Coronary artery (tissue), 2 donors: ENCODE data around the gene GFRA1.

Experiments used
- DNase-seq: peaks from one replicate; pipeline ENCODE4 v3.0.0-alpha.2; 2017; ENCODE audit warnings: low spot score
- H3K27ac ChIP-seq, 2 donors: fragments of 200-600 bp; sonication (generic); one replicate each; pipeline ENCODE4 v1.5.1; 2016 to 2019
- H3K4me3 ChIP-seq: fragments of 200-600 bp; sonication (generic); 2 replicates; pipeline ENCODE4 v1.5.1; 2016; ENCODE audit warnings: mild to moderate bottlenecking, moderate library complexity
- CTCF ChIP-seq: fragments of 200-600 bp; sonication (generic); IDR thresholded peaks from one replicate; pipeline ENCODE4 v1.5.1; 2019; ENCODE audit warnings: antibody characterized with exemption

GFRA1 gene

GRCh38 chr10:116306847-116307246, 33.8 kb upstream of the GFRA1 start:
- Histone ChIP-seq H3K4me3 (no peak overlapping the region), H3K27ac (no peak overlapping the region)
- TF ChIP-seq CTCF: no peak
- no peak for DNase-seq

DNA sequence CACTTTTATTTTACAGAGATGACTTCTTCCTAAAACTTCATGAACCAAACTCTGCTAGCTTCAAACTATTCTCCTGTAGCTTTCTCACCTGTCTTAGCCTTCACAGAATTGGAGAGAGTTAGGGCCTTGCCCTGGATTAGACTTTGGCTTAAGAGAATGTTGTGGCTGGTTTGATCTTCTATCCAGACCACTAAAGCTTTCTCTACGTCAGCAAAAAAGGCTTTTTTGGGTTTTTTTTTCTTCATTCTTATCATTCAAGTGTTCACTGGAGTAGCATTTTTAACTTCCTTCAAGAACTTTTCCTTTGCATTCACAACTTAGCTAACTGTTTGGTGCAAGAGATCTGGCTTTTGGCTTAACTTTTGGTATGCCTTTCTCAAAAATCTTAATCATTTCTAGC, 31.9 kb upstream of the GFRA1 start:
- DNase-seq: no peak
- no peak overlapping the region for H3K27ac ChIP-seq
- TF ChIP-seq CTCF: no peak

DNA sequence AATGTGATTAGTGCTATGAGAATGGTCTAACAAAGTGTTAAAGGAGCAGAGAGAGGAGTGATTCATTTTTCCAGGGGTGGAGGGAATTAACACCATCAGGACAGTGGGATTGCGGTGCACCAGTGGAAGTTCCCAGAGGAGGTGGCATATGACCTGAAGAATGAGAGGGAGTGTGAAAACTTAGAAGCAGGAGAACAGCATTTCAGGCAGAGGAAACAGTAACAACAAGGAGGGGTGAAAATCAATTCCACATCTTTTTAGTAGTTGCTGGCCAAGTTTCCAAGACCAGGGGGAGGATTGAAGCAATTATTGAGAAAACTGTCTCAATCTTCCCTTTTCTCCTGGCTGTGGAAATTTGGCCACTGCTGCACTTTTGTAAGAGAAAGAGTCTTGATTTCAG, 27.5 kb upstream of the GFRA1 start:
- no peak overlapping the region for H3K27ac ChIP-seq
- no peak overlapping the region for H3K4me3 ChIP-seq
- DNase-seq: no peak
- no peak for TF ChIP-seq CTCF

More for the DNA sequence above, 31.9 kb upstream of the GFRA1 start:
- H3K4me3 ChIP-seq: no peak overlapping the region

DNA sequence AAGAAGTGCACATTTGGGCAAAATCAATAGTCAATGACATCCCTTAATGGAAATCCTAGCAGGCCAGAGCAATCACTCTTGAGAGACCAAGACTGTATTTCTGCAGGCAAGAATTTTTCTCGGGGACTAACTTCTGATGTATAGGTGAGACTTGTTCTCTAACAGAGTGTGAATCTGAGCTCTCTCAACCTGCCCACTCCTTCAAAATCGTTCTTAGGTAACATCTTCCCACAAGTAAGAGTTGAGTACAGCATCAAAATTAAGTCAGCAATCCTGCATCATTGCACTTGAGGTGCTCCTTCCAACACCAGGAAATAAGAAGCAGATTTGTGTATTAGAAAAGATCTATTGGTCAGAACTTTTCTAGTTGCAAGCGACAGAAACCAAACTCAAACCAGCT, 25.6 kb upstream of the GFRA1 start:
- no peak for DNase-seq
- TF ChIP-seq CTCF: no peak

GRCh38 chr10:116296291-116296721, 23.3 kb upstream of the GFRA1 start:
- Histone ChIP-seq H3K27ac (no peak overlapping the region), H3K4me3 (no peak overlapping the region)
- no peak for TF ChIP-seq CTCF
- no peak for DNase-seq

More for the DNA sequence above, 25.6 kb upstream of the GFRA1 start:
- no peak overlapping the region for H3K4me3 ChIP-seq
- H3K27ac ChIP-seq: no peak overlapping the region

DNA sequence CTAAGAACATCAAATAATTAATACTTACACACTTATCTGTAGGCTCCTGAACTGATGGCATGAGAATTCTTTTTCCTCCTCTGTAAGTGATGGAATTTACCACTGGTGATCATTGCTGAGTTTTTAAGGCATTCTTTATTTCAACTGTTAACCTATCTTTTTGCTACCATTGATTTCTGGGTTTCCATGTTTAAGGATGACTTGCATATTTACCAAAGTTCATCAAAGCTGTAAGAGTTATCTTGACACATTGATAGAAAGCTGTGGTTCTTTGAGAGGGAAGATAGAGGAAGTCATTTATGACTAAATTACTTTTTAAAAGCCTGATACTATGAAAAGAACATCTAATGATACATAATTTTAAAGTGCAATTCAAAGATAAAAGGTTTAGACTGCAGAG, 19.5 kb upstream of the GFRA1 start:
- Histone ChIP-seq H3K27ac (no peak overlapping the region), H3K4me3 (no peak overlapping the region)
- no peak for DNase-seq
- TF ChIP-seq CTCF: no peak

DNA sequence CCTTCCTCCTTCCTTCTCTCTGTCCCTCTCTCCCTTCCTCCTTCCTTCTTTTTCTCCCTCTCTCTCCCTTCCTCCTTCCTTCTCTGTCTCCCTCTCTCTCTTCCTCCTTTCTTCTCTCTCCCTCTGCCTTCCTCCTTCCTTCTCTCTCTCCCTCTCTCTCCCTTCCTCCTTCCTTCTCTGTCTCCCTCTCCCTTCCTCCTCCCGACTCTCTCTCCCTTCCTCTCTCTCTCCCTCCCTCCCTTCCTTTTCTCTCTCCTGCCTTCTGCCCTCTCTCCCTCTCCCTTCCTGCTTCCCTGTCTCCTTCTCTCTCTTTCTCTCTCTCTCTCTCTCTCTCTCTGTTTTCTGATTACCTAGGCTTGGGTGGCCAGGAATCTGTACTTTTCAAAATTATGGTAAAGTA, 16.6 kb upstream of the GFRA1 start:
- TF ChIP-seq CTCF: no peak
- no peak for DNase-seq
- no peak overlapping the region for H3K4me3 ChIP-seq
- H3K27ac ChIP-seq: no peak overlapping the region
